ENCODE results near the gene SHH.

Gene SHH

DNA sequence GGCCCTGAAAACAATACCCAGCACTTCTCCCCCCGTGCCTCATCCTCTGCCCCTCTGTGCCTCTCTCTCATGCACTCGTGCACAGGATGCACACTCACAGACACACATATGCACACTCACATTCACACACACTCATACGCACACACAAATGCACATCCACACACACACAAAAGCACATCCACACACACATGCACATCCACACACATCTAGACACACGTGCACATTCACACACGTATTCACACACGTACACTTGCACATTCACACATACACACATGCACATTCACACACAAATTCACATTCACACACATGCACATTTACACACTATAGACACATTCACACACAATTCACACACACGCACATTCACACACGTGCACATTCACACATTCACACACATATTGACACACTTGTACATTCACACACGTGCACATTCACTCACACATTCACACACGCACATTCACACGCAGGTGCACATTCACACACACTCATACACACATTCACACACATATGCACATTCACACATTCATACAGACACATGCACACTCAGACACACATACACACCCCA lies 19.2 kb downstream of the SHH start:
- no peak for DNase-seq
- Histone ChIP-seq H3K79me2 (ENCODE audit: low read length) (no peaks in the 10 kb centered on the region), H3K4me3 (ENCODE audit: low read length) (no peak overlapping the region), H3K27me3 (replicated peaks; ENCODE audit: insufficient read depth, low read length) (peaks cover 16% of the 10 kb centered on the region; the same call in 1 of the 2 replicates), H3F3A (ENCODE audit: insufficient read depth, low read length) (no peaks in the 10 kb centered on the region; the same call in 1 of the 2 replicates), H3K4me2 (ENCODE audit: low read depth, low read length) (no peak overlapping the region), H3K9ac (ENCODE audit: low read length) (no peak overlapping the region), H4K20me1 (ENCODE audit: insufficient read depth, low read length) (no peaks in the 10 kb centered on the region), H3K9me2 (replicated peaks; ENCODE audit: insufficient read depth, low read length) (no peaks in the 10 kb centered on the region), H3K9me3 (replicated peaks; ENCODE audit: insufficient read depth, low read length) (no peaks in the 10 kb centered on the region), H3K36me3 (replicated peaks; ENCODE audit: insufficient read depth, low read length) (no peaks in the 10 kb centered on the region), H3K27ac (ENCODE audit: low read length) (no peak overlapping the region), H3K4me1 (ENCODE audit: low read length) (no peaks in the 10 kb centered on the region), H2AFZ (ENCODE audit: low read length) (no peak overlapping the region)
- TF ChIP-seq CTCF (IDR thresholded peaks at IDR 0.05; ENCODE audit: low read length) (no peak), EZH2phosphoT487 (IDR thresholded peaks at IDR 0.05; ENCODE audit: low read length) (no peak), EZH2 (optimal IDR thresholded peaks at IDR 0.05; ENCODE audit: low read depth, low read length) (no peak)

GRCh38 chr7:155792315-155792960 lies 19.8 kb downstream of the SHH start:
- Histone ChIP-seq H3K27ac (ENCODE audit: low read length) (no peak overlapping the region), H3K27me3 (replicated peaks; ENCODE audit: insufficient read depth, low read length) (peaks cover 16% of the 10 kb centered on the region; the same call in 1 of the 2 replicates), H4K20me1 (ENCODE audit: insufficient read depth, low read length) (no peaks in the 10 kb centered on the region), H3K36me3 (replicated peaks; ENCODE audit: insufficient read depth, low read length) (no peaks in the 10 kb centered on the region), H3K9me3 (replicated peaks; ENCODE audit: insufficient read depth, low read length) (no peaks in the 10 kb centered on the region), H3F3A (ENCODE audit: insufficient read depth, low read length) (no peaks in the 10 kb centered on the region; the same call in 1 of the 2 replicates), H3K9me2 (replicated peaks; ENCODE audit: insufficient read depth, low read length) (no peaks in the 10 kb centered on the region), H2AFZ (ENCODE audit: low read length) (no peak overlapping the region), H3K9ac (ENCODE audit: low read length) (no peak overlapping the region), H3K4me2 (ENCODE audit: low read depth, low read length) (no peak overlapping the region), H3K4me3 (ENCODE audit: low read length) (no peak overlapping the region), H3K4me1 (ENCODE audit: low read length) (no peaks in the 10 kb centered on the region), H3K79me2 (ENCODE audit: low read length) (no peaks in the 10 kb centered on the region)
- DNase-seq, result no peak
- TF ChIP-seq CTCF (IDR thresholded peaks at IDR 0.05; ENCODE audit: low read length) (no peak), EZH2 (optimal IDR thresholded peaks at IDR 0.05; ENCODE audit: low read depth, low read length) (no peak), EZH2phosphoT487 (IDR thresholded peaks at IDR 0.05; ENCODE audit: low read length) (no peak)

DNA sequence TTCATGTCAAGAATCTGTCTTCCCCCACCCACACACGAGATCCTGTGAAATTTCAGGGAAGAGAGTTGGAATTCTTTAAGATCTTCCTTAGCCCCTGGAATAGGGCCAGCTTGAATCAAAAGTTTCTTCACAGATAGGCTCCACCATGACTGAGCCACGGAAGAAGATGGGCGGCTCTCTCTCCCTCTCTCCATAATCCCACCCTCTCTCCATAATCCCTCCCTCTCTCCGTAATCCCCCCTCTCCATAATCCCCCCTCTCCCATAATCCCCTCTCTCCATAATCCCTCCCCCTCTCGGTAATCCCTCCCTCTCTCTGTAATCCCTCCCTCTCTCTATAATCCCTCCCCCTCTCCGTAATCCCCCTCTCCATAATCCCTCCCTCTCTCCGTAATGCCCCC lies 20.4 kb downstream of the SHH start:
- no peaks in the 10 kb centered on the region; the same call in 1 of the 2 replicates for H3F3A ChIP-seq (ENCODE audit: insufficient read depth, low read length)
- H2AFZ ChIP-seq (ENCODE audit: low read length), result no peak overlapping the region
- no peak for DNase-seq
- H3K79me2 ChIP-seq (ENCODE audit: low read length), result no peaks in the 10 kb centered on the region
- H4K20me1 ChIP-seq (ENCODE audit: insufficient read depth, low read length), result no peaks in the 10 kb centered on the region
- TF ChIP-seq EZH2 (optimal IDR thresholded peaks at IDR 0.05; ENCODE audit: low read depth, low read length) (no peak), EZH2phosphoT487 (IDR thresholded peaks at IDR 0.05; ENCODE audit: low read length) (no peak), CTCF (IDR thresholded peaks at IDR 0.05; ENCODE audit: low read length) (no peak)
- no peak overlapping the region for H3K27ac ChIP-seq (ENCODE audit: low read length)
- H3K36me3 ChIP-seq (replicated peaks; ENCODE audit: insufficient read depth, low read length), result no peaks in the 10 kb centered on the region
- no peaks in the 10 kb centered on the region for H3K4me1 ChIP-seq (ENCODE audit: low read length)
- no peak overlapping the region for H3K9ac ChIP-seq (ENCODE audit: low read length)
- peaks cover 16% of the 10 kb centered on the region; the same call in 1 of the 2 replicates for H3K27me3 ChIP-seq (replicated peaks; ENCODE audit: insufficient read depth, low read length)
- no peak overlapping the region for H3K4me2 ChIP-seq (ENCODE audit: low read depth, low read length)
- H3K9me3 ChIP-seq (replicated peaks; ENCODE audit: insufficient read depth, low read length), result no peaks in the 10 kb centered on the region
- no peak overlapping the region for H3K4me3 ChIP-seq (ENCODE audit: low read length)
- no peaks in the 10 kb centered on the region for H3K9me2 ChIP-seq (replicated peaks; ENCODE audit: insufficient read depth, low read length)

Data from MM.1S (cell line).